Stimulated activated naive CD4-positive, alpha-beta T cell (primary cell): Measurements from ENCODE around the gene FMN1.

Experiments
- DNase-seq, 6 experiments: peaks; one replicate each; lab custom pipeline; 2025; lab: John Stamatoyannopoulos, UW

Gene FMN1, protein sequence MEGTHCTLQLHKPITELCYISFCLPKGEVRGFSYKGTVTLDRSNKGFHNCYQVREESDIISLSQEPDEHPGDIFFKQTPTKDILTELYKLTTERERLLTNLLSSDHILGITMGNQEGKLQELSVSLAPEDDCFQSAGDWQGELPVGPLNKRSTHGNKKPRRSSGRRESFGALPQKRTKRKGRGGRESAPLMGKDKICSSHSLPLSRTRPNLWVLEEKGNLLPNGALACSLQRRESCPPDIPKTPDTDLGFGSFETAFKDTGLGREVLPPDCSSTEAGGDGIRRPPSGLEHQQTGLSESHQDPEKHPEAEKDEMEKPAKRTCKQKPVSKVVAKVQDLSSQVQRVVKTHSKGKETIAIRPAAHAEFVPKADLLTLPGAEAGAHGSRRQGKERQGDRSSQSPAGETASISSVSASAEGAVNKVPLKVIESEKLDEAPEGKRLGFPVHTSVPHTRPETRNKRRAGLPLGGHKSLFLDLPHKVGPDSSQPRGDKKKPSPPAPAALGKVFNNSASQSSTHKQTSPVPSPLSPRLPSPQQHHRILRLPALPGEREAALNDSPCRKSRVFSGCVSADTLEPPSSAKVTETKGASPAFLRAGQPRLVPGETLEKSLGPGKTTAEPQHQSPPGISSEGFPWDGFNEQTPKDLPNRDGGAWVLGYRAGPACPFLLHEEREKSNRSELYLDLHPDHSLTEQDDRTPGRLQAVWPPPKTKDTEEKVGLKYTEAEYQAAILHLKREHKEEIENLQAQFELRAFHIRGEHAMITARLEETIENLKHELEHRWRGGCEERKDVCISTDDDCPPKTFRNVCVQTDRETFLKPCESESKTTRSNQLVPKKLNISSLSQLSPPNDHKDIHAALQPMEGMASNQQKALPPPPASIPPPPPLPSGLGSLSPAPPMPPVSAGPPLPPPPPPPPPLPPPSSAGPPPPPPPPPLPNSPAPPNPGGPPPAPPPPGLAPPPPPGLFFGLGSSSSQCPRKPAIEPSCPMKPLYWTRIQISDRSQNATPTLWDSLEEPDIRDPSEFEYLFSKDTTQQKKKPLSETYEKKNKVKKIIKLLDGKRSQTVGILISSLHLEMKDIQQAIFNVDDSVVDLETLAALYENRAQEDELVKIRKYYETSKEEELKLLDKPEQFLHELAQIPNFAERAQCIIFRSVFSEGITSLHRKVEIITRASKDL (N-terminal part only)

DNA sequence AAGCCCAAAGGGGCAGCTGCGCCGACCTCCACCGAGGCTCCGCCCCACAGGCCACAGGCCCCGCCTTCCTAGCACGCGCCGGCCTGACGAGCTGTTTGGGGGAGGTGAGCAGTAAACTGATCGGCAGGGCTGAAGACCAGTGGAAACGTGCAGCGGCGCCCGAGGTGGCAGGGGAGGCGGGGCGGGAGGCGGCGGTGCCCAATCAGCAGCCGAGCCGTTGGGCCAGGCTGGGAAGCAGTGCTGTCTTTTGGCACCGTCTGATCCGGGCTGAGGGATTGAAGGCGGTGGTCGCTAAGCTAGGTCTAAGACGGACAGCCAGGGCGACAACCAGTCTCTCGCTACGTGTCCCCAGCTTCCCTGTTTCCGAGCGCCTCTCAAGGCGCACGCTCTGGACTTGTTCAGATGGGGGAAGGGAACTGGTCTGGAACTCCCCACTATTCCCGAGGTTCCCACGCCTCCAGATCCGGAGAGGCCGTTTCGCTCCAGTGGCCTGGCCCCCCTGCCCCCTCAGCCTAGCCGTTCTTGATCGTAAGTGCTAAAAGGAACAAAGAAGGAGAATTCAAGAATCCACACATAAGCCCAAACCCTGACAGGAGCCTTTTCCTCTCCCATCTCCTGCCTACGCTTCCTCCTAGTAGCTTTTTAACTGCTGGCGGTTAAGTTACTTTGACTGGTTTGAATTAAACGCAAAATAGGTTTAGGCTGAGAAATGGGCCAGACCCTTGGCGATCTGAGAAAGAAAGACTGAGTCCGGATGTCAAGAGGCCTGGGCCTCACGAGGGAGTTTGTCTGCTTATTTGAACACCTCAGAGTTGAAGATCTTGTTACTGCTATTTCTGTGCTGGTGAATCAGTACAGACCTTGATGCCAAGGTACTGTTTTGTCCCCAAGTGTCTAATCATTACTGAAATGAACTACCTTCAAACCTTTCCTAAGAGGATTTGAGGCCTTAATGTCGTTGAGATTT, at the start of gene FMN1:
TSS of gene FMN1 (minus strand) at position 11 of the 967 bp plus-strand sequence. CDS start 39,800 bp downstream, outside the sequence.
- DNase-seq, result peak; percentile 49 to 92 (median 83)

DNA sequence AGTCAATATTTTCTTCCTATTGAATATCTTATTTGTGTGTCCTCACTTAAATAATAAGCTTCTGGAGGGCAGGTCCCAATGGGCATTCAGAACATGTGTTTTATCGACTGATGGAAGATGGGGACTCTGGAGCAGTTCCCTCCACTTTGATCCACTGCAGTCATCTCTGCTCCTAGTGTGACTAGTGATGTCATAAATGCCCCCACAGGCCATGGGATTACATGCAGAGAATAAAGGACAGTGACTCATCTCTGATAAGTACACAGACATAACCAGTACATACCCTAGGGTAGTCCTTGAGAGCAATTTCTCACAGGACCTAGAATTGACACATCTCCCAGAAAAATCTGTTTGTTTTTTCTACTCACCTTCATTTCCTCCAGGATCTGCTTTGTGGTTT, 49.4 kb upstream of the FMN1 start:
- no peak for DNase-seq

DNA sequence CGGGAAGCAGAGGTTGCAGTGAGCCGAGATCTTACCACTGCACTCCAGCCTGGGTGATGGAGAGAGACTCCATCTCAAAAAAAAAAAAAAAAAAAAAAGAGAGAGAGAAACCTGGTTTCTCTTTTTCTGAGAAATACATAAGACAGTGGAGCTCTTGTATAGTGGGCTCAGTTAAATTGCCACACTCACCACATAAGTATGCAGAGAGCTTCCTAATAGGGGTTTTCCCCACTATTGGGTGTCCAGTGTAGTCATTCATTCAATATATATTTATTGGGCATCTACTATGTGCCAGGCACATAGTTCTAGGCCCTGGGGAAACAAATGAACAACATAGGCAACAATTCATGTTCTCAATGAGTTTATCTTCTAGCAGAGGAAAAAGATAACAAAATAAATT, 48.9 kb upstream of the FMN1 start:
- no peak for DNase-seq

DNA sequence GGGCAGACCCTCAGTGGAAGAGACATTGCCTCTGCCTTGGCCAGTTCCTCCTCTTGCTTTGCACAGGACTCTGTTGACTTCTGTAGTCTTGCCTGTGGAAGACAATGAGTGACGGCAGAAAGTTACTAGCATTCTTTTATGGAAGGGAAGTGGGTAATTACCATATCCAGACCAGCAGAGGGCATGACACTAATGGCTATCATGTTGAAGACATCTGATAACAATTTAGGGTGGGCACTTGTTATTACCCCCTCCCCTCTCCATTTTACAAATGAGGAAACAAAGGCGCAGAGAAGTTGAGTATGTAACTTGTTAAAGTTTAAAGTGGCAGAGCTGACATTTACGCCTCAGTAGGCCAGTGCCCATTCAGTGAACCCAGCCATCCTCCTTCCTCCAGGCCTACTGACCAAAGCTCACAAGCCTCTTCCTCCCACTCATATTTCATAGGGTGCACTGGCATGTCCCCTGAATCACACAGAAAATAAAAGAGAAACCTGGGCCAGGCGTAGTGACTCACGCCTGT, 48.2 kb upstream of the FMN1 start:
- DNase-seq, result no peak

DNA sequence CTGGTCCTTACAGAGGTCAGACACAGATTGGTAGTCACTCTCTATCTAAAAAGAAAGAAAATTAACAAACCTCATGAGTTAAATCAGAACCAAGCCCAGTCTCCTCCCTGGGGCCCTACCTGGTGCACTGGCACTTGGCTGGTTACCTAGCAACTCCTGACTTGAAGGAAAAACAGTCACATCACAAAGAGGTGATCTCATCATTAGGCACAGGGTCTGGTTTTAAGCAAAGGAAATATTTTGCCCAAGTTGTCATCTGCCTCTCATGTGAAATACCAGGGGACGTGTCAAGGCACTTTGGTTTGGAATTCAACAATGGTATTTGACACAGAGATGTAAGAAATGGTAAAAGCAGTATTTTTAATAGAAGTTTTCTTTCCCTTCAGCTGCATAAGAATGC, 47.7 kb upstream of the FMN1 start:
- peak in 1 of 6 experiments; percentile 4 for DNase-seq

DNA sequence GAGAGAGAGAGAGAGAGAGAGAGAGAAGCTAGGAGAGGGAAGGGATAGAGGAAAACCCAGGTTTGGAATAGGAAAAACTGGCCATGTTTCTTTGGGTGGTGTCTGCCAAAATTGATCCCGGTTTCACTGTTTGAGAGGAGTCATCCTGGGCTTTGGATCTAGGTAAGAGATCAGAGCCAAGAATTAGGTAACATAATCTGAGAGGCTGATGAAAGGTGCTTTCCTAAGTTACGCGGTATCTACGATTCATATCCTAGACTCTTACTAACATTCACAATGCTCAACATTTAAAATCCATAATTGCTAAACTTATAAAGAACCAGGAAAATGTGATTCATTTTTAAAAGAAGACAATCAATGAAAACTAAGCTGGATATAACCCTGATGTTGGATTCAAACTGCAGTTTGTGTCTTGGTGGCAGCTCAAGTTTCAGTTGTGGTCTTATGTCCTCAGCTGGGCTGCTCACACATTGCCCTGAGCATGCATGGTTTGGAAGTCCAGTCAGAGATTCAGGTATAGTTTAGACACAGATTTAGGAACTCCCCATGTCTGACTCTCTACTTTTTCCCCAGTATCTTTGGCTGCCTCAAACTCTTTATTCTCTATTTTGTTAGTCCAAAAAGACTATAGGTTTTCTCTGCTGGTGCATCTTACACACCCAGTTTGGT, 42.5 kb upstream of the FMN1 start:
- no peak for DNase-seq

DNA sequence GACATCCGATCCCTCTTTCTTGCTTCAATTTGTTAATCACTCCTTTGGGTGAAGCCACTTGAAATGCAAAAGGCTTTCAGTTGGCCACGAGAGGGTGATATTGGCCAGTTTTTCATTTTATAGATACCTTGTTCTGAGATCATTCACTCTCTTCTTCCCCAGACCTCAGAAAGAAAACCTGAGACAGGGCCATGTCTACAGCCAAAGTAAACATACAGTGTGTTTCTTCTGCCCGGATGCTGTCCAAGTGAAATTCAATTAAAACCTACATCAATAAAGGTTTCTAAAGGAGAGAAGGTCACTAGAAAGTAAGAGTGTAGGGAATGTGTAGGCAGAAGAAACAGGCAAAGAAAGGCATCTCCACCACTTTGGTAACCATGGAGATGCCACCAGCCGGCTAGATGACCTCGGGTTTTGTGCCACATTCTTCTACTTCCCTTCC, 39.5 kb upstream of the FMN1 start:
- peak in 1 of 6 experiments; percentile 5 for DNase-seq

DNA sequence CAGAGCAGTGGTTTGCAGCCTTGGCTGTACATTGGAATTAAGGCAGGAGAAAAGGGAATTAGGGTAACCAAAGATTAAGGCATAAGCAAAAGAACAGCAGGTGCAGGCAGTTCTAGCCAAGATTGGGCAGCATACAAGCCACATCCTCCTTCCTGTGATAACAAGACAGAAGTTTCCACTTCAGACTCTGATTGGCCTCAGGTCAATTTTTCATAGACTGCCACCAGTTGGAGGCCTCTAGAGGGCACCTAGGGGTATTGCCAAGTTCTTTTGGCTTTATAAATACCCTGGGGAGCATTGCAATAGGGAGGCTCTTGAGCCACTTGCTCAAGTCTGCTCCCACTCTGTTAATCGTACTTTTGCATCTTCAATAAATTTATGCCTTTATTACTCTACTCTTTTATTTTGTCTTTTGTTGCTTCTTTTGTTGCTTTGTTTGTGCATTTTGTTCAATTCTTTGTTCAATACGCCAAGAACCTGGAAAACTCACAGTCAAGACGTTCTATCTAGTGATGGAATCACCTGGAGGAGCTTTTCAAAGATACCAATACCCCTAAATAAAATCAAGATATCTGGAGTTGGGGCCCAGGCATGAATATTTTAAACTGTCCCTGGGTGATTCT, 32.2 kb upstream of the FMN1 start:
- DNase-seq, result peak in 4 of 6 experiments; percentile 60 to 81 (median 74)

DNA sequence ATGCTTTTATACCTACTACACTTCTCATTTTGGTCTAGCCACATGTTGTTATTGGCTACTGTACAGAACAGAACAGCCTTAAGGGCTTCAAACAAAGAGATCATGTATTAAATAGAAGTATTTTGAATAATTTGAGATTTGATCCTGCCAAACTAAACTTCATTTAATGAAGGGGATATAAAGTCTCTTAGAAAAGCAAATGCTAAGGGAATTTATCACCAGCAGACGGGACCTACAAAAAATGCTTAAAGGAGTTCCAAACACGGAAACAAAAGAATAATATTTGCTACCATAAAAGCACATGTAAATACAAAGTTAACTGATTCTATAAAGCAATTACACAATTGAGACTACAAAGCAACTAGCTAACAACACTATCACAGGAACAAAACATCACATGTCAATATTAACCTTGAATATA, 23.6 kb upstream of the FMN1 start:
- no peak for DNase-seq

DNA sequence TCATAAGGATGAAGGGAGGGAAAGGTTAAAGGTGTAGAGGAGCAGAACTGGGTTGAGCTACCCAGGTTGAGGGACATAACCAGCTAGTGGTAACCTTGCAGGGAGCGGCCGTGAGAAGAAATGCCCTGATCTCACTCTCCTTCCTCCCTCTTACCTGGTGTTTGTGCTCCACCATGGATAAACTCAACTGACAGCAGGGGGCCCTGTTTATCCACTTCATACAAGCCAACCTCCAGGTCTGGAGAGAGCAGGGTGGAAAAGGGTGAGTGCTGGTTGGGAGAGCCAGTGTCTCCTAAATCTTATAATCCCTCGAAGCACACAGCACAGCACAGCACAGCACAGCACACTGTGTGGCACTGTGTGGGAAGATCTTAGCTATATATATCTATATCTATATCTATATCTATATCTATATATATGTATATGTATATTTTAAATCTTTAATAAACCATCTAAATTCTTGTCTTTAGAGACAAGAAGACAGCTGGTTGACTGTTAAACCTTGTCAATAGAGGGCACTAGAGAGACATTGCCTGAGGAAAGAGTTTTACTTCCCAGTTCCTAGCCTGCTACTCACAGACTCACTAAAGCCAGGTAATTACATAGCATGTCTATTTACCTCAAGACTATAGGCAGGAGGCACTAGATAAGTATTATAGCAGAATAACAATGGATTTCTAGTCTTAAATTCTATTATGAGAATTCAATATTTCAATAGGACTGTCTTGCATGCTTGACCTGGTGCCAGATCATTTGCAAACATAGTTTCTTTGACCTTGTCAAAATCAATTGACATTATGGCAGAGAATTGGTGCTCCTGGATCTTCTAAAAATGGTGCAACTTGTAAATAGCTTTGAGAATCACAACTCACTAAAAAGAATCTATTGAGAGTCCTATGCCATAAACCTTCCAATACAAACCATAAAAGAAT, 21.7 kb upstream of the FMN1 start:
- peak in 2 of 6 experiments; percentile 7 for DNase-seq

DNA sequence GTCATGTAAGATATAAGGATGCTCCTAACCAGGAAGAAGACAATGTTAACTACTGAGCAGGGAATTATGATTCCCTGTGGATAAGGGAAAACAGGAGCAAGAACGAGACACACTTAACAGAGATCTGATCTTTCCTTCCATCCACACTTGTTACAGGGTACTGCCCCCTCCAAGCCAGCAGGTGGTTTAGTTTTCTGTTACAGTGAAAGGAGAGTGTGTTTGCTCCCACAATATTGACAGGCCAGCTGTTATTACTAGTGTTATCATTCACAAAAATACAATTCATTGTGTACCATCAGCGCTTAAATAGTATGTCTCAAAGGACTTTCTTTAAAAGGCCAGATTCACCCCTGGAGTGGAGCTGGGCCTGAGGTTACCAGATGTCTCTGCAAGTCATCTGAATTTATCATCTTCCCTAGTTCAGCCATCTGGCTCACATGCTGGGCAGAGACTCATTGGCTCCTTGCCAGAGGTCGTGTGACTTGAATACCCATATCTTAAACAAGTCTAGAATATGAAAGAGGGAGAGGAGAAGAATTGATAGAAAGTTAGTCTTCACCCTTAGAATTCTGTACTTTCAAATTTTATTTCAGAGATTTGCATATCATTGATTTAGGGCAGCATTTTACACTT, 16.8 kb upstream of the FMN1 start:
- DNase-seq, result no peak

DNA sequence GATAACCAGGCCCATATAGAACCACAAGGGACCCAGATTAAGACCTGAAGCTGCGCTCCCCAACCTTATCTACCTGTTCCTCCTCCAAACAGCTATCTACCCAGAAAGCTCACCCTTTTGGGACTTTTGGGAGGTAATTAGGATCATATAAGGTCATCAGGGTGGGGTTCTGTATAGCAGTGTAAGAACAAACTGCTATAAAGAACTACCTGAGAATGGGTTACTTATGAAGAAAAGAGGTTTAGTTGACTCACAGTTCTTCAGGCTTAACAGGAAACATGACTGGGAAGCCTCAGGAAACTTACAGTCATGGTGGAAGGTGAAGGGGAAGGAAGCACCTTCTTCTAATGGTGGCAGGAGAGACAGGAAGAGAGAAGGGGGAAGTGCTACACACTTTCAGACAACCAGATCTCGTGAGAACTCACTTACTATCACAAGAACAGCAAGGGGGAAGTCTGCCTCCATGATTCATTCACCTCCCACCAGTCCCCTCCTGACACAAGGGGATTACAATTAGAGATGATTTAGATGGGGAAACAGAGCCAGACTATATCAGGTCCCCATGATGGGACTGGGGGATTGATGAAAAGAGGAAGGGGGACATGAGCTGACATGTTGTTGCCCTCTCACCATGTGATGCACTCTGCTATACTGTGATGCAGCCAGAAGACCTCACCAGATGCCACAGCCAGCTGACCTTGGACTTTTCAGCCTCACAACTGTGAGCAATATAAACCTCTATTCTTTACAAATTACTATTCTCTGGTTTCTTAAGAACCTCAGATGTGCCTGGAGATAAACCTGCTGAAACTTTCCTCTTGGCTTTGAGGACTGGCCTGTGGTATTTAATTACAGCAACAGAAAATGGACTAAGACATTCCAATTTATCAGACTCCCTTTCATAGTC, 15.3 kb upstream of the FMN1 start:
- no peak for DNase-seq

DNA sequence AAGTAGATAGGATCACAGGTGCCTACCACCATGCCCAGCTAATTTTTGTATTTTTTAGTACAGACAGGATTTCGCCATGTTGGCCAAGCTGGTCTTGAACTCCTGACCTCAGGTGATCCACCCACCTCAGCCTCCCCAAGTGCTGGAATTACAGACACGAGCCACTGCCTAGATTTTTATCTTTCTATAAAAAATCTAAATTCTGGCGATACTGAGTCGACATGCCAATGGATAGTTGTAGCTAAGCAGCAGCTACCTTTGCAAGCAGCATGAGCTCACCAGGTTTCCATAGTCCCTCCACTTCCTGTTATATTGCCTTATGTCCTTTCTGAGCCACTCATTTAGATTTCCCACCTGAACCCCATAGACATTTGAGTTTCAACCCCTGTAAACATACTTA, 13.1 kb upstream of the FMN1 start:
- no peak for DNase-seq

DNA sequence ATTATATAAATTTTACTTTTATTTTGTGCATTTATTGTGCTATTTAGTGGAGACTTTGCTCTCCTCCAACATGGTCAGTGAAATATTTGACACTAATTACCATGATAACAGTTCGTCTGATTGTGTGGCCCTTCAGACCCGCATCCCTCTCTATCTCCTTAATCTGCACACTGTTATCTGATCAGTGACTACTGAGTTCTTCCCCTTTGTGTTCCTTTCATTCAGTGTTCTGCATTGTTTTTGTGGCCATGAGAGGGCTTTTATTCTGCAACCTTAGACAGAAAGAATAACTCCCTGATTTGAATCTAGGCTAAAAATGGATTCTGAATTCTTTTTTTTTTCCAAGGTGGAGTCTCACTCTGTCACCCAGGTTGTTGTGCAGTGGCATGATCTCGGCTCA, 11.9 kb upstream of the FMN1 start:
- no peak for DNase-seq

DNA sequence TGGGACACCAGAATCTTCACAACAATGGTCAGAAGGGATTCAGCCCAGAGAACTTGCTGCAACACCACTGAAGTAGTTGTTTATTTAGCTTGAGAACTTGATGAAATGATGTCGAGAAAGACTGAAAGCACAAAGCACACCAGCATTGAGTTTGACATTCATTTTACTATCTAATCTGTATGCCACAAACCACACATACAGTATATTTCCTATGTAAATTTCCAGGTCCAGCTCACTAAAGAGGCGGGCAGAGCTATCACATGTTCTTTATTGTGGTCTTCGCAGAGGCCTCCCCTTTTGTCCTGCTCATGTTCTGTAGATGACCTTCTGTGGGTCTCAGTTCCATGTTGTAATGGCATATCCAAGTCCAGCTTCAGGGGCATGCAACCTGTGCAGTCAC, 10.4 kb upstream of the FMN1 start:
- DNase-seq, result no peak

DNA sequence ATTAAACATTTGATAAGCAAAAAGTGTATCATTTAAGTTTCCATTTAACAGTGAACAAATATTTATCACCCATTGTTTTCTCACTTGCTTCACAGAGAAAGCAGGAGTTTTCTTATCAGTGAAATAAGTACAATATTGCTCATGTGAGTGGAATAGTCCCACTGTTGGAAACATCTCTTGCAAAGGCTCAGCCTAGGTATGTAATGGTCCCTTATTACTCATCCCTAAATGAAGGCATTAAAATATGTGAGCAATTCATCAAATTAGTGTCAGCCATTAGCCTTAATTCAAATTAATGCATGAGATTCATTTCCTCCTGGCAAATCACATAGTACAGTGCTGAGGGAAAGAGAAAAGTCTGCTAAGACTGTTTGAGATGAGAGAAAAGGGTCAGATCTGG, 9.6 kb upstream of the FMN1 start:
- DNase-seq, result no peak
